HG02870 (cell line): Measurements from ENCODE around the gene OR2A42.
"Not testable (repeated sequence)": the region's sequence is repeated elsewhere in the genome, so short reads cannot be mapped to it uniquely, and the experiment has no call there.

Source experiments
- ATAC-seq: cut with Tn5 transposase; IDR thresholded peaks from one replicate; pipeline ENCODE4 v1.9.1; 2021; ENCODE audit warnings: mild to moderate bottlenecking, moderate library complexity; ENCODE audit not compliant: unreplicated experiment

The OR2A42 gene

DNA sequence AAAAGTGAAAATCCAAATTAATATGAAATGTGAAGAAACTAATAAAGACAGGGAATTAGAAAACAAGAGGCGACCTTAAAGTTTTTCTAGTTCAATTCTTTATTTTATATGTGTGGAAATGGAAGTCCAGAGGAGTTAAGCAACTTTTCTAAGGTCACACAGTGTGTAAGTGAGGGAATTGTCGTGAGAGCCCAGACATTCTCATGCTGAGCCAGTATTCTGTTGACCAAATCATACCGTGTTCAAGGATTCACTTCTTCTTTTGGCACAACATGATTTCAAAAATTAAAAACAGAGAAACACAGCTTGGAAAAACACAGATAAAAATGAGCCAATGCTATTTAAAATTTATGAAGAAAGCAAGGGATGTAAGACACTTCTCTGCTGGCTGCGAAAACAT is 12.5 kb downstream of the OR2A42 start:
- not testable (repeated sequence) for ATAC-seq

DNA sequence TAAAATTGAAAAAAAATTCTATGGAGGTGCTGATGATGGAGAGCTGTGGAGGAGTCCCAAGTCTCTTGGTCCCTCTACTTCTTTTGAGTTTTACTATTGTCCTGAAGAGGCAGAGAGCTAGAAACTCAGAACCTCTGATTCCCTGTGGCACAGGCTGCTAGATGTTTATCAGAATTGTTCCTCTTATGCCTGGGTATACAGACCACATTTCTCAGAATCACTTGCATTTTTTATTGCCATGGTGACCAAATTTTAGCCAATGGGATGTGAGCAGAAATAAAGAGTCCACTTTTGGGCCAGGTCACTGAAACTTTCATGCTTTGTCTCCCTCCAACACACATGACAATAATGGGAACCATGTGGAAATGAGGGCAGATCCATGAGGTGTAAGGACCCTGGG is 15.7 kb downstream of the OR2A42 start:
- ATAC-seq: not testable (repeated sequence)

DNA sequence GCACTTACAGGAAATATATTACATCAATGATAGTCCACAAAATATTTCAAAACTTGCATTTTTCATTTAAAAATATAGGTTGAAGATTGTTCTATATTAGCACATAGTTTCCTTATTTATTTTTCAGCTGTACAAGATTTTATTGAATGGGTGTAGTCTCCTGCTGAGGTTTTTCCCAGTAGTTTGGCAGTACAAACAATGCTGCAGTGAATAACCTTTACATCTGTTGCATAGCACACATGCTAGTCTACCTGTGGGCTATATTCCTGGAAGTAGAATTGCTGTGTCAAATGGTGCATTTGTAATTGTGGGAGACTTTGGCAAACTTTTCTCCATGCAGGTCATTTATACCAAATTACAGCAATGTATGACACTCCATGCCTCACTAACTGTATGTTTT is 18.9 kb downstream of the OR2A42 start:
- not testable (repeated sequence) for ATAC-seq

DNA sequence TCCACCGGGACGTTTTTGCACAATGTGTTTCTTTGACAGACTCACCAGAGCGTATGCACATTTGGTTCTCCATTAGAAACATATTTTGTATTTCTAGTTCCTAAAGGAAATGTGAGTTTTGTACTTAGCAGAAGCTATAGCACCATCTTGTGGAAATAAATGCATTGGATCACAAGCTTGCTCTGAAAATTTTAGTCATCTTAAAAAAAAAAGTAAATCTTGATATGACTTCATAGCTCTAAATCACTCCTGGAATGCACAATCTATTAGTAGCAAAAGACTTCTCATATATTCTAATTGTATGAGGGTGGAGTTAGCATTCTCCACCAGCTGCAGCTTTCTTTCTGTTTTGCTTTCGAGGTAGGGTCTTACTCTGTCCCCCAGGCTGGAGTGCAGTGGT is 20.3 kb downstream of the OR2A42 start:
- not testable (repeated sequence) for ATAC-seq

DNA sequence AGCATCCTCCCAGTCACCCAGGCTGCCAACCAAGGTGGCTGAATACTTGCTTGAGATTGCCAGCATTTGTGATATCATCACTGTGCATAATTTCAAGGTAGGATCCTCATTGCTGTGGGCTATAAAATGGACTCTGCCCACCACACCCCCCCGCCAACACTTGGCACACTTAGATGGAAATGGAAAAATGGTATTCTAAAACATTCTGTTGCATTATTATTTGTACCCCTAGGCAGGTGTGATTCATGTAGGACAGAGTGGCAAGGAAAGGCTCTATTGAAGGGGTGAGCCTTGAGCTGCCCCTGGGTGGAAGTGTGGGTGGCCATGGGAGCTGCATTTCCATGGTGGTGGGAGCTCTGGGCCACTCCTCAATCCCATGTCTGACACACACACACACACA is 20.8 kb downstream of the OR2A42 start:
- not testable (repeated sequence) for ATAC-seq

DNA sequence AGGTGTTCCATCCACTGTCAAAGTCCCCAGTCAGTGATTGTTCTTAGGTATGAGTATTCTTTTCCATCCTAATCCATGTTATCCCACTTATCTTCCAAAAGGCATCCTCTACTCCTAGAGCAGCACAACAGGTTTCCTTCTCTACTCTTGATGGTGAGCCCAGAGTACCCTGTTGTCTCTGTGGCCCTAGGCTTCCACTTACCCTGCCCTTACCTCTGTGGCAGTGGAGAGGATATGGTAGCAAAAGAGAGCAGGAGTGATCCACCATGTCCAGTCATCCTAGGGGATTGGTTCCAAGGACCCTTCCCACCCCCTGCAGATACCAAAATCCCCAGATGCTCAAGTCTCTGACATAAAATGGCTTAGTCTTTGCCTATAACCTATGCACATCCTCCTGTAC is 22.2 kb downstream of the OR2A42 start:
- not testable (repeated sequence) for ATAC-seq

DNA sequence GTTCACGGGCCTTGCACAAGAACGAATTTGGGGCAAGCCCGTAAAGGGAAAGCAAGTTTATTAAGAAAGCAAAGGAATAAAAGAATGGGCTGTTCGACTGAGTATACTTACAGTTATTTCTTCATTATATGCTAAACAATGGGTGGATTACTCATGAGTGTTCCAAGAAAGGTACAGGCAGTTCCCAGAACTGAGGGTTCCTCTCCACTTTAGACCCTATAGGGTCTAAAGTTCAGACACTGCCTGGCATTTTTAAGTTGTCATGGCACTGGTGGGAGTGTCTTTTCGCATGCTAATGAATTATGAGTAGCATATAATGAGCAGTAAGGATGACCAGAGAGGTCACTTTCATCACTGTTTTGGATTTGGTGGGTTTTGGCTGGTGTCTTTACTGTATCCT is 34.1 kb downstream of the OR2A42 start:
- ATAC-seq: not testable (repeated sequence)

DNA sequence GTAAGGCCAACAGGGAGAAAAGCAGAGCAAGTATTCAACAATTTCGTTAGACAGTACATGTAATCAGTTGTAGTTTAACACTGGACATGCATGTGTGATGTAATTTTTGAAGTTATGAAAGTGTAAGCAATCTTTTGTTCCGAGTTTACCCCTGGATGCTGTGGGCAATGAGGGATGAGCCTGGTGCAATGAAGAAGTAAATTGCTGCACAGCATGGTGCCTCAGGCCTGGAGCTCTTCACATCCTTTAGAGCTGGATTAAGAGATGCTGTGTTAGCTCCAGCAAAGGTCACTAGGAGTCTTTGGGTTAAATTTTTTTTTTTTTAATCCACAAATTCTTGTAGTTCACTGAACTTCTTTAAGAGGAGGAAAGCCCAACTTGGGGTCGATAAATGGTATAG is 36.3 kb downstream of the OR2A42 start:
- not testable (repeated sequence) for ATAC-seq

DNA sequence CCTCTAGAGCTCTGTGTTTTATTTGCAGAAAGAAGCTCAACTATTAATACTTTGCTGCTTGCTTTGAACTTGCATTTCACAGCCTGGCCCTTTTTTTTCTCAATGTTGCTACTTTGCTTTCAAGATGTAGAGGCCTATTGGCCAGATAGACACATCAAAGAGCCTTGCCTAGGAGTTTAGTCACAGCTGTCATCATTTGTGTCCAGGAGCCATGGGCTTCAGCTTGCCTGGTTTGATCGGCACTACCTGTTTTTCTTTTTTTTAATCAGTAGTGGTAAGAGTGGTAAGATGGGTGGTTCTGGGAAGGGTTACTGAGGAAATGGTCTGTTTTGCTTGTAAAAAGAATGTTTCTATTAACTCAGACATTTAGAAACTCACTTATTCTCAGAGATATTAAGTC is 37.4 kb downstream of the OR2A42 start:
- peak; percentile 44 for ATAC-seq

DNA sequence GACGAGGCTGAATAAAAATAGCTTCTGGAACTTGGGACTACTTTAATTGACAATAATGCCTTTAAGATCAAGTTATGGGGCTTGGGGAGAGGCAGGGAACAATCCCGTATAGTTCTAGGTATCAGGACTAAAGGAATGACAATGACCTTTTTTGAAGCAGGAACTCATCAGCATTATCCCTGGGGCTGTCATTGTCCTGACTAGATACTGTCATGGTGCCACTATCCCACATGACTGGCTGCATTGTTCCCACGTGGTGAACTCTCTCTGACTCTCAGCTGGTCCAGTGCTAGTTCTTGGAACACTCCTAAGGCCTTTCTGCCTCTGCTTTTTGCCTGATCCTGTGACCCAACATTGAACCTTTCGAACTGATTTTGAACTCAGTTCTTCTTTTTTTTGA is 40.5 kb downstream of the OR2A42 start:
- not testable (repeated sequence) for ATAC-seq

DNA sequence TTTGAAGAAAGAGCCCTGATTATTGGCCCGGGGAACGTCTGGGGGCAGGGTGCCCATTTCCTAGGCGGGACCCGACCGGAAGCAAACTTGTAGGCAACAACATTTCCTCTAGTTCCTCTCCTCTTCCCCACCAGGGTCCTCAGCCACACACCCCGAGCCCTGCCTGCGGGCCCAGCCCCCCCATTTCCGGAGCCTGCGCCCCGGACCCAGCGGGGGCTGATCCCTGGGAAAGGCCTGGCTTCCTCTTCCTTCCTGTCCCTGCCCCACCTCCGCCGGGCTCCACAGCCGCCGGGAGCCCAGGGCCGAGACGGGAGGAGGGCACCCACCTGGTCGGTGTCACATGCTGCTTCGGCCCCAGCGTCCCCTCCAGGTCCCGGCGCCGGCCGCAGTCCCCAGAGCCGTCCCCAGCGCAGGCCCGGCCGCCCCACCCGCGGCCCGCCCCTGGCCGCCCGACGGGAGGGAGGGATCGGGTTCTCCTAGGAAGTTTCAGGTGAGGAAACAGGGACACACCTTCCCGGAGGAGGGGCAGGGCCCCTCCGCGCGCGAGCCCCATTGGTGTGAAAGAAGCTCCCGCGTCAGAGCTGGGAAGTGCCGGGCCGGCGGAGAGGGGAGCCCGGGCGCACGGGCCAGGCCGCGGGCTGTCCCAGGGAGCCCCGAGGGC is 44.1 kb downstream of the OR2A42 start, which contains the start of gene ARHGEF35:
Gene ARHGEF35, minus strand, starts transcription at position 622 of the 661 bp plus-strand sequence. CDS start 7,450 bp downstream, outside the sequence.
- peak; percentile 67 for ATAC-seq

DNA sequence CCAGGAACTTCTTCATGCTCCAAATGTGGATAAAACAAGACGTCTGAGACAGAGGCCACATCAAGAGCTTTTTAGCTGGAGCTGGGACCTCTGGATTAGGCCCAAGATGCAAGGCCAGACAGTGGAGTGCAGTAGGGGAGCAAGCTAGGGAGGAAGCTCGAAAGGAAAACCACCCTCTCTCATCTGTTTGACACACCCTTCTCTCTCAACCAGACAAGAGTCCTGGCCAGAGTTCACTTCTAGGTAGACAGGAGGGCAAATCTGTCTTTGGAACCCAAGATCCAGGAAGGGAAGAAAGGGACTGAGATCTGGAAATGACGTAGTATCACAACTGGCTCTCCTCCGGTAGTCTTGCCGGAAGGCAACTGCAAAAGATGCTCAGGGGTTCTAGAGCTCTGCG is 45.0 kb downstream of the OR2A42 start:
- ATAC-seq: not testable (repeated sequence)

DNA sequence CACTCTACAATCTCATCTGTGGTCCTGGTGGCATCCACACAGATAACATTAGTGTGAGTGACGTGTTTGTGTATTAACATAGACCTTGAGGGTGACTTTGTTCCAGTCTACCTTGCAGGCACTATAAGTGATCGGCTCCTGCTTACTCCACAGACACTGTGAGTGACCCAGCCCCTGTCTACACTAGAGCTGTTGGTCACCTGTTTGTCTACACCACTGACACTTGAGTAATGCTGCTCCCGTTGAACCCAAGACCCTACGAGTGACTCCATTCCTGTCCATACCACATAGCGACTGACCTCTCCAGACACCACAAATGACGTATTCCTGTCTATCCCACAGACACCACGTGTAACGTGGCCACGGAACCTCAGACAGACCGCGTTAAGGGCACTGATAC is 45.6 kb downstream of the OR2A42 start:
- ATAC-seq: not testable (repeated sequence)

DNA sequence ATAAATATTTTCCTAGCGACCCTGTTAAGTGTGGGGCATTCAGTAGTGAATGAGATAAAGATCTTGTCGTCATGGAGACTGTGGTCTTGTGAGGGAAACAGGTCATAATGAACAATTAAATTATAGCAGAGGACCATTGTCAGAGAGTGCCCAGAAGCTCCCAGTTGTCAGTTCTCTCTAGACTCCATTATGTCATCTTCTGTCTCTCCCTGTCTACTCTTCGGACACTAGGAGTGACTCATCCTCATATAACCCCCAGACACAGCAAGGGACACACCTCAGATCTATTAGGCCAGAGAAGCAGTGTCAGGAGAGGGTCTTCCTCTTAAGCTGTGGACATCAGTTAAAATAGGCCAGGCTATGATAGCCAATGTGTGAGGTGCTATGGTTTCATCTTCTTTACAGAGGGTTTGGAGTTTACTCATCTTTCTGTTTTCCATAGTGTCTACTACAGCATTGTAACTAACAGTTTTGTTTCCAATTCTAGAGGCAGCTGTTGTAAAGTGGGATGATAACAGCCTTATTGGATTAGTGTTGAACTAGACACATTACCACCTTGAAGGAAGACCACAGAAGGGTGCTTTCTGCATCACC is 50.7 kb downstream of the OR2A42 start:
- ATAC-seq: not testable (repeated sequence)

DNA sequence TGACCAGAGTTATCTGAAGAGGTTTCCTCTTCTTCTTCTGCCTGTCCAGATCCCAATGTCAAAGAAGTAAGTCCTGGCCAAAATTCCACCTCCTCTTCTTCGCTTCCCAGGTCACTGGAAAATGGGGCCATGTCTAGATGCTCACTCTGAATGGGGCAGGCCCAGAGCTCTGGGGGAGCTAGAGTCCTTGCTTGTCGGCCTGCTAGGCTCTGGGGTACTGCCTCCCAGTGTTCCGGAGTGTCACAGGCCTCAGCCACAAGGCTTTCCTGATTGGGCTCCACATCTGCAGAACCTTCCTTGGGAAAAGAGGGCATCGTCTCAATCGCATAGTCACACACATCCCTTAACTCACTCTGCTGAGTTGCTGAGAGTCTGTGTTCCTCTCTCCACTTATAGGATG is 51.6 kb downstream of the OR2A42 start:
- not testable (repeated sequence) for ATAC-seq

DNA sequence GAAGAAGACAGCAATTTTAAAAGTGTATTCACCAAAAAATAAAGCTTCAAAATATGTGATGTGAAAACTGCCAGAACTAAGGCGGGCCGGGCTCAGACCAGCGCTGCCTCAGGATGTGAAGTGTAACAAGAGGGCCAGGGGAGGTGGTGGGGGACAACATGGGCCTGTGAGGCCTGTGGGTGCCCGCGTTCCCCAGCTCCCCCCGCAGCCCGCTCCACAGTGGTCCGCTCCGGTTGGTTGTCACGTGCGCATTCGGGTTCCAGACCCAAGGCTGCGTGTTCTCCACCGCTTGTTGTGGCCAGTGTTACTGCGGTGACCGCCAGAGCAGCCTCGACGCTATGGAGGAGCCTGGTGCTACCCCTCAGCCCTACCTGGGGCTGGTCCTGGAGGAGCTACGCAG is 56.2 kb downstream of the OR2A42 start, which contains the start of gene CTAGE4:
Gene CTAGE4, plus strand, starts transcription at position 301 of the 400 bp plus-strand sequence. Its CDS starts 38 bp downstream, at position 339.
- ATAC-seq: not testable (repeated sequence)

DNA sequence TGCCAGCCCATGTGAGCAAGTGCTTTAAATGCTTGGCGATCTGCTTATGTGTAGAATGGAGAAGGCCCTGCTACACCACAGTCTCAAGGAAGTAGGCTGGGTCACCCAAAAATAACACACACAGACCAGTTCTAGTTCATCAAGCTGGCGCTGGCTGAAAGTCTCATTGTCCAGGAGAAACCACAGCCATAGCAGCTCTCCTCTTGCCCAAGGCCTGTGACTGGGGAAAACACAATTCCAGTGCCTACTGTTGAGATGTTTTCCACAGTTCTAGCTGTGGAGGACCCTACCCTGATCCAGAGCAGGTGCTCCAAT is 60.3 kb downstream of the OR2A42 start:
- ATAC-seq: not testable (repeated sequence)

DNA sequence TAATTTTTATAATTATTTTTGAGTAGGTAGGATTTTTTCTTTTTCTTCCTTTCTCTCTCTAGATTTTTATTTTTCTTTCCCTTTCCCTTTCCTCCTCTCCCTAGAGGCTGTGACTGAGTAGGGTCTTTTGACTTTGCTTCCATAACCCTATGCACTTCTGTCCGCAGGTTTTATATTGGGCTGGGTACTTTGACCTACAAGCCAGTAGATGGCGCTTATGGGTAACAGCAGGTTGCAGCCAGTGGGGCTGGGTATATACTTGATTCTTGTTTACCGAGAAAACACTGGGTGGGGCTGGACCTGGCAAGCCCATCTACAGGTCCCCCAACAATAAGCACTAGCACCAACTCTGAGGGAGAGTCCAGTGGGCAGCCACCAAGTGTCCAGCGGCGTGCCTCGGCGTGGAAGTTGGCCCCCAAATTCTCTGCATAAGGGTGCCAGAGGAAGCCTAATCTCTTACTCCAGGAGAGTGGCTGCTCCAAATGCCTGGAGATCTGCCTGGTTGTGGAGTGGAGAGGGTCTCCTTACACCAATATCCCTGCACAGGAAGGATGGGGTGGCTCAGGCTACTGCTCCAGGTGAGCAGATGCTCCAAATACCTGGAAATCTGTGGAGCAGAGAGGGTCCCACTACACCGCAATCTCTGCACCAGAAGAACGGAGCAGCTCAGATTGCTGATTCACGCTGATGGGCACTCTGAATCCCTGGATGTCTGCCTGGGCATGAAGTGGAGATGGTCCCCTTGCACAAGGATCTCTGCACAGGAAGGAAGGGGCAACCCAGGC is 60.8 kb downstream of the OR2A42 start:
- ATAC-seq: peak; percentile 98
